ENCODE results near the gene XBP1. TPM values are rescaled to one million over a fixed set of nuclear protein-coding genes. Genes with fewer than 3 reads are reported as not detected.

Gene XBP1
- total and polyA plus RNA-seq, 2 of the 4 experiments (the other 2 are of a cell fraction) = 95.0 to 223 TPM

- Histone ChIP-seq H2BK15ac (ENCODE audit: low read depth, low read length) (no peak overlapping the region), H3K27me3 (ENCODE audit: control insufficient read depth, insufficient read depth, low read length) (no peaks in the 10 kb centered on the region), H3K4me1 (ENCODE audit: control insufficient read depth, insufficient read depth, low read length) (peaks cover 5% of the 10 kb centered on the region), H2BK120ac (ENCODE audit: low read depth, low read length) (no peak overlapping the region), H3K14ac (replicated peaks; ENCODE audit: low read depth, low read length) (no peak overlapping the region), H3K36me3 (ENCODE audit: control insufficient read depth, insufficient read depth, low read length) (peaks cover 37% of the 10 kb centered on the region), H3K4ac (ENCODE audit: low read depth, low read length) (no peak overlapping the region), H3K79me1 (ENCODE audit: low read depth in 1 of 2, low read length in 2 of 2) (peaks cover 23 to 71% of the 10 kb centered on the region in 2 experiments), H2AFZ (replicated peaks; ENCODE audit: low read length, poor library complexity) (no peak overlapping the region), H4K8ac (ENCODE audit: low read depth in 2 of 2, low read length in 2 of 2) (no peak overlapping the region), H3K23ac (ENCODE audit: low read depth, low read length) (no peak overlapping the region), H2AK5ac (ENCODE audit: low read depth, low read length) (no peak overlapping the region), H3K18ac (ENCODE audit: low read depth, low read length) (no peak overlapping the region), H3K9me3 (ENCODE audit: control insufficient read depth, insufficient read depth, low read length) (no peaks in the 10 kb centered on the region), H2AK9ac (replicated peaks; ENCODE audit: low read depth, low read length, poor library complexity) (no peak overlapping the region), H3K9me1 (ENCODE audit: insufficient read depth, low read length) (no peaks in the 10 kb centered on the region), H3K27ac (ENCODE audit: insufficient read depth, low read length) (no peak overlapping the region), H3K4me2 (ENCODE audit: low read depth, low read length) (no peak overlapping the region), H4K20me1 (ENCODE audit: insufficient read depth, low read length) (peaks cover 16% of the 10 kb centered on the region), H2BK5ac (ENCODE audit: low read depth, low read length, poor library complexity, severe bottlenecking) (no peak overlapping the region), H4K5ac (ENCODE audit: low read depth, low read length) (no peak overlapping the region), H3K56ac (ENCODE audit: extremely low read depth, insufficient read depth, low read length) (no peak overlapping the region), H2BK20ac (ENCODE audit: low read depth, low read length) (no peak overlapping the region), H4K91ac (ENCODE audit: insufficient read depth, low read depth, low read length) (no peak overlapping the region), H3K4me3 (ENCODE audit: insufficient read depth, low read depth, low read length) (no peak overlapping the region), H3K9ac (ENCODE audit: low read depth, low read length) (no peak overlapping the region)
- in situ Hi-C loops (cut with MboI; ENCODE audit: low sequenced_read_pairs) (no loop called here), dilution Hi-C loops (cut with HindIII; ENCODE audit: low sequenced_read_pairs, unreplicated experiment) (no loop called here), intact Hi-C loops (cut with micrococcal nuclease) (no loop called here)
- WGBS, 2 experiments (ENCODE audit: extremely low coverage in 2 of 2, insufficient read length in 1 of 2) = 100% methylated on average over 3 of the region's 5 CpGs; no CpG with 5 or more reads in 1 of the 2 experiments
- no TSS peak for BruUV-seq (replicated peaks)
- DNase-seq = no peak
- ChIA-PET POLR2A (ENCODE audit: unreplicated experiment) (interaction anchor here (0.5 kb wide), 1 partner anchor 180 kb away, joined by 3 read pairs; no protein-coding TSS in a partner anchor), CTCF (interaction anchor here (0.7 kb wide), 1 partner anchor 370 kb away, joined by 4 read pairs; no protein-coding TSS in a partner anchor)
- ATAC-seq (ENCODE audit: low read depth) = no peak
- TF ChIP-seq FOS (IDR thresholded peaks at IDR 0.05; ENCODE audit: low read depth, low read length) = no peak
- no peak for TF ChIP-seq RFX5 (IDR thresholded peaks at IDR 0.05; ENCODE audit: low read depth, low read length)
- no peak for TF ChIP-seq MAFK (IDR thresholded peaks at IDR 0.05; ENCODE audit: low read depth, low read length)
- no peak for TF ChIP-seq RAD21 (IDR thresholded peaks at IDR 0.05; ENCODE audit: low read length)
- no peak for TF ChIP-seq CTCF (conservative IDR thresholded peaks at IDR 0.05; ENCODE audit: low read depth, low read length)
- TF ChIP-seq POLR2A (IDR thresholded peaks at IDR 0.05; ENCODE audit: low read depth, low read length) = no peak
- no peak for TF ChIP-seq CHD1 (IDR thresholded peaks at IDR 0.05; ENCODE audit: low read depth, low read length)
- TF ChIP-seq NFE2L2 (IDR thresholded peaks at IDR 0.05; ENCODE audit: low read depth, low read length) = no peak
Observed at GRCh38 chr22:28779833-28780232, 20.5 kb downstream of the XBP1 start.
